WTC11 (cell line): ENCODE data around the gene FITM2. TPM values are rescaled to one million over a fixed set of nuclear protein-coding genes. Genes with fewer than 3 reads are reported as not detected.

Experiments
- ATAC-seq: fragments of 200-7000 bp; cut with Tn5 transposase; 2 replicates; pipeline ENCODE4 v1.10.0; 2021; ENCODE audit warnings: mild to moderate bottlenecking, moderate library complexity
- CTCF ChIA-PET: fragments of 300-600 bp; sonication (Branson Sonifier 250); formaldehyde crosslinking; loops from one replicate; lab custom pipeline; 2021; ENCODE audit warnings: antibody characterized with exemption; lab: Charles Lee
- POLR2A ChIA-PET: fragments of 350-600 bp; sonication (Branson Sonifier 250); formaldehyde crosslinking; loops from one replicate; lab custom pipeline; 2021; ENCODE audit warnings: antibody characterized with exemption; lab: Charles Lee
- DNase-seq: peaks from one replicate; pipeline ENCODE4 v3.0.0; 2021; ENCODE audit warnings: low spot score
- H3K27ac Mint-ChIP-seq: 2 replicates; pipeline ENCODE4 v1.8.0; 2021; ENCODE audit warnings: mixed read lengths
- H3K27me3 Mint-ChIP-seq: 2 replicates; pipeline ENCODE4 v1.8.0; 2021; ENCODE audit warnings: low read depth, mild to moderate bottlenecking, moderate library complexity, mixed read lengths
- H3K36me3 Mint-ChIP-seq: 2 replicates; pipeline ENCODE4 v1.8.0; 2021; ENCODE audit warnings: mixed read lengths
- H3K4me1 Mint-ChIP-seq: 2 replicates; pipeline ENCODE4 v1.8.0; 2022; ENCODE audit warnings: mixed read lengths
- H3K4me3 Mint-ChIP-seq: 2 replicates; pipeline ENCODE4 v1.8.0; 2021; ENCODE audit warnings: mild to moderate bottlenecking, moderate library complexity, mixed read lengths
- H3K9me3 Mint-ChIP-seq: 2 replicates; pipeline ENCODE4 v1.8.0; 2021; ENCODE audit warnings: mixed read lengths
- CBFB ChIP-seq: sonication (generic); formaldehyde crosslinking; IDR thresholded peaks from 2 replicates; pipeline ENCODE4 v1.8.1; 2022; ENCODE audit warnings: mild to moderate bottlenecking, low read depth, missing genetic modification reagents
- ESRRA ChIP-seq: sonication (generic); formaldehyde crosslinking; IDR thresholded peaks from 2 replicates; pipeline ENCODE4 v1.8.1; 2022; ENCODE audit warnings: mild to moderate bottlenecking, missing genetic modification reagents, borderline replicate concordance
- FOXP1 ChIP-seq: sonication (generic); formaldehyde crosslinking; IDR thresholded peaks from 2 replicates; pipeline ENCODE4 v1.8.0; 2022; ENCODE audit warnings: missing genetic modification reagents, mild to moderate bottlenecking, moderate library complexity, borderline replicate concordance
- FOXP4 ChIP-seq: sonication (generic); formaldehyde crosslinking; IDR thresholded peaks from 2 replicates; pipeline ENCODE4 v1.8.0; 2022; ENCODE audit warnings: mild to moderate bottlenecking, missing genetic modification reagents
- GRHL2 ChIP-seq: fragments of 250-450 bp; sonication (Bioruptor Pico); IDR thresholded peaks from 2 replicates; pipeline ENCODE4 v1.8.0; 2022; ENCODE audit warnings: mild to moderate bottlenecking, moderate library complexity; ENCODE audit not compliant: insufficient replicate concordance, severe bottlenecking
- JUN ChIP-seq: sonication (generic); formaldehyde crosslinking; IDR thresholded peaks from 2 replicates; pipeline ENCODE4 v1.8.0; 2023; ENCODE audit warnings: mild to moderate bottlenecking, missing genetic modification reagents
- MXD4 ChIP-seq: fragments of 250-450 bp; sonication (Bioruptor Pico); IDR thresholded peaks from 2 replicates; pipeline ENCODE4 v1.8.0; 2021; ENCODE audit warnings: mild to moderate bottlenecking, moderate library complexity, borderline replicate concordance
- MYBL2 ChIP-seq: sonication (generic); formaldehyde crosslinking; IDR thresholded peaks from 2 replicates; pipeline ENCODE4 v1.8.1; 2023; ENCODE audit warnings: mild to moderate bottlenecking, moderate library complexity, missing genetic modification reagents
- NFATC4 ChIP-seq: fragments of 250-450 bp; sonication (Bioruptor Pico); IDR thresholded peaks from 2 replicates; pipeline ENCODE4 v1.9.0; 2021; ENCODE audit warnings: mild to moderate bottlenecking
- NR1H2 ChIP-seq: sonication (generic); formaldehyde crosslinking; IDR thresholded peaks from 2 replicates; pipeline ENCODE4 v1.9.0; 2021; ENCODE audit warnings: mild to moderate bottlenecking, moderate library complexity, missing genetic modification reagents
- SMAD4 ChIP-seq: sonication (generic); formaldehyde crosslinking; IDR thresholded peaks from 2 replicates; pipeline ENCODE4 v1.8.0; 2022; ENCODE audit warnings: mild to moderate bottlenecking, missing genetic modification reagents
- TCF7 ChIP-seq: sonication (generic); formaldehyde crosslinking; IDR thresholded peaks from 2 replicates; pipeline ENCODE4 v1.8.0; 2022; ENCODE audit warnings: mild to moderate bottlenecking, low read depth, missing genetic modification reagents, moderate library complexity
- ZBTB43 ChIP-seq: sonication (generic); formaldehyde crosslinking; IDR thresholded peaks from 2 replicates; pipeline ENCODE4 v1.8.1; 2023; ENCODE audit warnings: mild to moderate bottlenecking, missing genetic modification reagents
- total RNA-seq: library from RNA; stranded (reverse); gene quantifications from 3 replicates; pipeline ENCODE4 v1.2.3, GENCODE V29; 2021
- TF ChIP-seq, protein P1 (sequence below): sonication (generic); formaldehyde crosslinking; IDR thresholded peaks from 2 replicates; pipeline ENCODE4 v1.8.1; 2023; ENCODE audit warnings: mild to moderate bottlenecking, missing genetic modification reagents, borderline replicate concordance
- TF ChIP-seq, protein P2 (sequence below): sonication (generic); formaldehyde crosslinking; conservative IDR thresholded peaks from 2 replicates; pipeline ENCODE4 v1.8.1; 2023; ENCODE audit warnings: mild to moderate bottlenecking, low read depth, missing genetic modification reagents, moderate library complexity
- TF ChIP-seq, protein P3 (sequence below): sonication (generic); formaldehyde crosslinking; IDR thresholded peaks from 2 replicates; pipeline ENCODE4 v1.8.1; 2022; ENCODE audit warnings: mild to moderate bottlenecking, missing genetic modification reagents, moderate library complexity, borderline replicate concordance

FITM2 gene
- total RNA-seq, 1 experiment from 2014 or later = 2.0 TPM

GRCh38 chr20:44343162-44343675 lies 32.2 kb upstream of the FITM2 start:
- no peaks in the 10 kb centered on the region for H3K36me3 Mint-ChIP-seq
- no peak overlapping the region for H3K27ac Mint-ChIP-seq
- ATAC-seq = no peak
- no peaks in the 10 kb centered on the region for H3K9me3 Mint-ChIP-seq
- DNase-seq = no peak
- CTCF ChIA-PET = no interaction called here
- no peaks in the 10 kb centered on the region for H3K4me1 Mint-ChIP-seq
- TF ChIP-seq GRHL2 (CRISPR knock-in tag) (no peak), ZBTB43 (no peak), CBFB (CRISPR knock-in tag) (no peak), NFATC4 (CRISPR knock-in tag) (no peak), FOXP1 (CRISPR knock-in tag) (no peak), JUN (CRISPR knock-in tag) (no peak), SMAD4 (no peak), ESRRA (CRISPR knock-in tag) (no peak), MXD4 (CRISPR knock-in tag) (no peak), FOXP4 (CRISPR knock-in tag) (no peak), MYBL2 (CRISPR knock-in tag) (no peak), NR1H2 (CRISPR knock-in tag) (no peak), TCF7 (CRISPR knock-in tag) (no peak)
- TF ChIP-seq, protein P1, sequence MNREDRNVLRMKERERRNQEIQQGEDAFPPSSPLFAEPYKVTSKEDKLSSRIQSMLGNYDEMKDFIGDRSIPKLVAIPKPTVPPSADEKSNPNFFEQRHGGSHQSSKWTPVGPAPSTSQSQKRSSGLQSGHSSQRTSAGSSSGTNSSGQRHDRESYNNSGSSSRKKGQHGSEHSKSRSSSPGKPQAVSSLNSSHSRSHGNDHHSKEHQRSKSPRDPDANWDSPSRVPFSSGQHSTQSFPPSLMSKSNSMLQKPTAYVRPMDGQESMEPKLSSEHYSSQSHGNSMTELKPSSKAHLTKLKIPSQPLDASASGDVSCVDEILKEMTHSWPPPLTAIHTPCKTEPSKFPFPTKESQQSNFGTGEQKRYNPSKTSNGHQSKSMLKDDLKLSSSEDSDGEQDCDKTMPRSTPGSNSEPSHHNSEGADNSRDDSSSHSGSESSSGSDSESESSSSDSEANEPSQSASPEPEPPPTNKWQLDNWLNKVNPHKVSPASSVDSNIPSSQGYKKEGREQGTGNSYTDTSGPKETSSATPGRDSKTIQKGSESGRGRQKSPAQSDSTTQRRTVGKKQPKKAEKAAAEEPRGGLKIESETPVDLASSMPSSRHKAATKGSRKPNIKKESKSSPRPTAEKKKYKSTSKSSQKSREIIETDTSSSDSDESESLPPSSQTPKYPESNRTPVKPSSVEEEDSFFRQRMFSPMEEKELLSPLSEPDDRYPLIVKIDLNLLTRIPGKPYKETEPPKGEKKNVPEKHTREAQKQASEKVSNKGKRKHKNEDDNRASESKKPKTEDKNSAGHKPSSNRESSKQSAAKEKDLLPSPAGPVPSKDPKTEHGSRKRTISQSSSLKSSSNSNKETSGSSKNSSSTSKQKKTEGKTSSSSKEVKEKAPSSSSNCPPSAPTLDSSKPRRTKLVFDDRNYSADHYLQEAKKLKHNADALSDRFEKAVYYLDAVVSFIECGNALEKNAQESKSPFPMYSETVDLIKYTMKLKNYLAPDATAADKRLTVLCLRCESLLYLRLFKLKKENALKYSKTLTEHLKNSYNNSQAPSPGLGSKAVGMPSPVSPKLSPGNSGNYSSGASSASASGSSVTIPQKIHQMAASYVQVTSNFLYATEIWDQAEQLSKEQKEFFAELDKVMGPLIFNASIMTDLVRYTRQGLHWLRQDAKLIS (CRISPR knock-in tag) = no peak
- TF ChIP-seq, protein P2, sequence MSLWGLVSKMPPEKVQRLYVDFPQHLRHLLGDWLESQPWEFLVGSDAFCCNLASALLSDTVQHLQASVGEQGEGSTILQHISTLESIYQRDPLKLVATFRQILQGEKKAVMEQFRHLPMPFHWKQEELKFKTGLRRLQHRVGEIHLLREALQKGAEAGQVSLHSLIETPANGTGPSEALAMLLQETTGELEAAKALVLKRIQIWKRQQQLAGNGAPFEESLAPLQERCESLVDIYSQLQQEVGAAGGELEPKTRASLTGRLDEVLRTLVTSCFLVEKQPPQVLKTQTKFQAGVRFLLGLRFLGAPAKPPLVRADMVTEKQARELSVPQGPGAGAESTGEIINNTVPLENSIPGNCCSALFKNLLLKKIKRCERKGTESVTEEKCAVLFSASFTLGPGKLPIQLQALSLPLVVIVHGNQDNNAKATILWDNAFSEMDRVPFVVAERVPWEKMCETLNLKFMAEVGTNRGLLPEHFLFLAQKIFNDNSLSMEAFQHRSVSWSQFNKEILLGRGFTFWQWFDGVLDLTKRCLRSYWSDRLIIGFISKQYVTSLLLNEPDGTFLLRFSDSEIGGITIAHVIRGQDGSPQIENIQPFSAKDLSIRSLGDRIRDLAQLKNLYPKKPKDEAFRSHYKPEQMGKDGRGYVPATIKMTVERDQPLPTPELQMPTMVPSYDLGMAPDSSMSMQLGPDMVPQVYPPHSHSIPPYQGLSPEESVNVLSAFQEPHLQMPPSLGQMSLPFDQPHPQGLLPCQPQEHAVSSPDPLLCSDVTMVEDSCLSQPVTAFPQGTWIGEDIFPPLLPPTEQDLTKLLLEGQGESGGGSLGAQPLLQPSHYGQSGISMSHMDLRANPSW = no peak
- TF ChIP-seq, protein P3, sequence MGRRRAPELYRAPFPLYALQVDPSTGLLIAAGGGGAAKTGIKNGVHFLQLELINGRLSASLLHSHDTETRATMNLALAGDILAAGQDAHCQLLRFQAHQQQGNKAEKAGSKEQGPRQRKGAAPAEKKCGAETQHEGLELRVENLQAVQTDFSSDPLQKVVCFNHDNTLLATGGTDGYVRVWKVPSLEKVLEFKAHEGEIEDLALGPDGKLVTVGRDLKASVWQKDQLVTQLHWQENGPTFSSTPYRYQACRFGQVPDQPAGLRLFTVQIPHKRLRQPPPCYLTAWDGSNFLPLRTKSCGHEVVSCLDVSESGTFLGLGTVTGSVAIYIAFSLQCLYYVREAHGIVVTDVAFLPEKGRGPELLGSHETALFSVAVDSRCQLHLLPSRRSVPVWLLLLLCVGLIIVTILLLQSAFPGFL = no peak
- no peaks in the 10 kb centered on the region for H3K27me3 Mint-ChIP-seq
- POLR2A ChIA-PET = no interaction called here
- H3K4me3 Mint-ChIP-seq = no peak overlapping the region
